ENCODE results near the gene MCTP1.
A peak's percentile ranks its signal among the peaks of the same experiment; 100 is the strongest.

MCTP1 gene

DNA sequence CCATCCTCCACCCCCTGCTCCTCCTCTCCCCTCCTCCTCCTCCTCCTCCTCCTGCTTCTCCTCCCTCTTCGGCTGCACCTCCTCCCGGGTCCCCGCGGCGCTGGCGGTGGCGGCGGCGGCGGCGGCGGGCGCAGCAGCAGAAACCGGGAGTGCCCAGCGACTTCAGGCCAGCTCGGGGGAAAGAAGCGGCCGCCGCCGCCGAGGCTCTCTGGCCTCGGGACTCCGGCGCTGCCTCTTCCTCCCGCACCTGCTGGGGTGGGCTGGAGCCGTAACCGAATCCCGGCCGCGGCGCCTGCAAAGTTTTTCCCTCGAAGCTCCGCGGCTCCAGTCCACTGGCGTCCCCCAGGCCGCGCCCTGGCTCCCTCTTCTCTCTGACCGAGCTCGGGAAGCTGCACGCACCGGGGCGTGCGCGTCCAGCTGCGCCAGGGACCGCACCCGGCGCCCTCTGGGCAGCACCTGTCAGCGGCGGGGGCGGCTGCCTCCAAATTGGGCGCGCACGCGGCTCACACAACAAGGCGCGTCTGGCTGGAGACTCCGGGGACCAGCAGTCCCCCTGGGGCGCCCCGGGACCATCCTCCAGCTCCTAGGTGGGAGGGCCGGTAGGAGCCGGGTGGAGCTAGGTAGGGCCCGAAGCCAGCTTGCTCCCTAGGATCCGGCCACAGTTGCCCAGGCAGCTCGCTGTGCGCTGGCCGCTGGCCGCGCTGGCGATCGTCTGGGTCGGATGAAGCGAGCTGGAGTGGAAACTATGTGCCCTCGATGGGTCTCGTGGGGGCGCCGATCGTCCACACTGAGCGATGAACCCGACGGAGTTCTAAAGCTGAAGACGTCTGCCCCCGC lies at the start of gene MCTP1:
Gene MCTP1, minus strand, starts transcription at position 523 of the 837 bp plus-strand sequence.
- peak; percentile 61 for ATAC-seq
- TF ChIP-seq ZNF565 (CRISPR knock-in tag; conservative IDR thresholded peaks at IDR 0.05; ENCODE audit: low read depth) (no peak), ZC3H10 (CRISPR knock-in tag; IDR thresholded peaks at IDR 0.05) (no peak), ARNTL (CRISPR knock-in tag; IDR thresholded peaks at IDR 0.05; ENCODE audit: borderline replicate concordance, low read depth) (no peak), ISL1 (CRISPR knock-in tag; IDR thresholded peaks at IDR 0.05) (no peak), TOX (CRISPR knock-in tag; IDR thresholded peaks at IDR 0.05; ENCODE audit: borderline replicate concordance) (no peak), GLIS3 (CRISPR knock-in tag; IDR thresholded peaks at IDR 0.05) (no peak), ZNF8 (CRISPR knock-in tag; IDR thresholded peaks at IDR 0.05) (no peak), OSR1 (CRISPR knock-in tag; IDR thresholded peaks at IDR 0.05) (no peak), ZFP3 (CRISPR knock-in tag; IDR thresholded peaks at IDR 0.05) (no peak), ESRRG (CRISPR knock-in tag; IDR thresholded peaks at IDR 0.05) (no peak), ZFP30 (CRISPR knock-in tag; IDR thresholded peaks at IDR 0.05) (no peak), PPARA (CRISPR knock-in tag; IDR thresholded peaks at IDR 0.05; ENCODE audit: borderline replicate concordance) (no peak), ZNF70 (CRISPR knock-in tag; IDR thresholded peaks at IDR 0.05) (no peak), CSDC2 (CRISPR knock-in tag; IDR thresholded peaks at IDR 0.05) (no peak), SNAI2 (CRISPR knock-in tag; IDR thresholded peaks at IDR 0.05) (no peak)
- TF ChIP-seq, protein P1, sequence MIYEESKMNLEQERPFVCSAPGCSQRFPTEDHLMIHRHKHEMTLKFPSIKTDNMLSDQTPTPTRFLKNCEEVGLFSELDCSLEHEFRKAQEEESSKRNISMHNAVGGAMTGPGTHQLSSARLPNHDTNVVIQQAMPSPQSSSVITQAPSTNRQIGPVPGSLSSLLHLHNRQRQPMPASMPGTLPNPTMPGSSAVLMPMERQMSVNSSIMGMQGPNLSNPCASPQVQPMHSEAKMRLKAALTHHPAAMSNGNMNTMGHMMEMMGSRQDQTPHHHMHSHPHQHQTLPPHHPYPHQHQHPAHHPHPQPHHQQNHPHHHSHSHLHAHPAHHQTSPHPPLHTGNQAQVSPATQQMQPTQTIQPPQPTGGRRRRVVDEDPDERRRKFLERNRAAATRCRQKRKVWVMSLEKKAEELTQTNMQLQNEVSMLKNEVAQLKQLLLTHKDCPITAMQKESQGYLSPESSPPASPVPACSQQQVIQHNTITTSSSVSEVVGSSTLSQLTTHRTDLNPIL (CRISPR knock-in tag; IDR thresholded peaks at IDR 0.05; ENCODE audit: low read depth): no peak
- TF ChIP-seq, protein P2, sequence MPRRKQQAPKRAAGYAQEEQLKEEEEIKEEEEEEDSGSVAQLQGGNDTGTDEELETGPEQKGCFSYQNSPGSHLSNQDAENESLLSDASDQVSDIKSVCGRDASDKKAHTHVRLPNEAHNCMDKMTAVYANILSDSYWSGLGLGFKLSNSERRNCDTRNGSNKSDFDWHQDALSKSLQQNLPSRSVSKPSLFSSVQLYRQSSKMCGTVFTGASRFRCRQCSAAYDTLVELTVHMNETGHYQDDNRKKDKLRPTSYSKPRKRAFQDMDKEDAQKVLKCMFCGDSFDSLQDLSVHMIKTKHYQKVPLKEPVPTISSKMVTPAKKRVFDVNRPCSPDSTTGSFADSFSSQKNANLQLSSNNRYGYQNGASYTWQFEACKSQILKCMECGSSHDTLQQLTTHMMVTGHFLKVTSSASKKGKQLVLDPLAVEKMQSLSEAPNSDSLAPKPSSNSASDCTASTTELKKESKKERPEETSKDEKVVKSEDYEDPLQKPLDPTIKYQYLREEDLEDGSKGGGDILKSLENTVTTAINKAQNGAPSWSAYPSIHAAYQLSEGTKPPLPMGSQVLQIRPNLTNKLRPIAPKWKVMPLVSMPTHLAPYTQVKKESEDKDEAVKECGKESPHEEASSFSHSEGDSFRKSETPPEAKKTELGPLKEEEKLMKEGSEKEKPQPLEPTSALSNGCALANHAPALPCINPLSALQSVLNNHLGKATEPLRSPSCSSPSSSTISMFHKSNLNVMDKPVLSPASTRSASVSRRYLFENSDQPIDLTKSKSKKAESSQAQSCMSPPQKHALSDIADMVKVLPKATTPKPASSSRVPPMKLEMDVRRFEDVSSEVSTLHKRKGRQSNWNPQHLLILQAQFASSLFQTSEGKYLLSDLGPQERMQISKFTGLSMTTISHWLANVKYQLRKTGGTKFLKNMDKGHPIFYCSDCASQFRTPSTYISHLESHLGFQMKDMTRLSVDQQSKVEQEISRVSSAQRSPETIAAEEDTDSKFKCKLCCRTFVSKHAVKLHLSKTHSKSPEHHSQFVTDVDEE (CRISPR knock-in tag; IDR thresholded peaks at IDR 0.05): no peak
- TF ChIP-seq, protein P3, sequence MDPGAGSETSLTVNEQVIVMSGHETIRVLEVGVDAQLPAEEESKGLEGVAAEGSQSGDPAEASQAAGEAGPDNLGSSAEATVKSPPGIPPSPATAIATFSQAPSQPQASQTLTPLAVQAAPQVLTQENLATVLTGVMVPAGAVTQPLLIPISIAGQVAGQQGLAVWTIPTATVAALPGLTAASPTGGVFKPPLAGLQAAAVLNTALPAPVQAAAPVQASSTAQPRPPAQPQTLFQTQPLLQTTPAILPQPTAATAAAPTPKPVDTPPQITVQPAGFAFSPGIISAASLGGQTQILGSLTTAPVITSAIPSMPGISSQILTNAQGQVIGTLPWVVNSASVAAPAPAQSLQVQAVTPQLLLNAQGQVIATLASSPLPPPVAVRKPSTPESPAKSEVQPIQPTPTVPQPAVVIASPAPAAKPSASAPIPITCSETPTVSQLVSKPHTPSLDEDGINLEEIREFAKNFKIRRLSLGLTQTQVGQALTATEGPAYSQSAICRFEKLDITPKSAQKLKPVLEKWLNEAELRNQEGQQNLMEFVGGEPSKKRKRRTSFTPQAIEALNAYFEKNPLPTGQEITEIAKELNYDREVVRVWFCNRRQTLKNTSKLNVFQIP (CRISPR knock-in tag; IDR thresholded peaks at IDR 0.05; ENCODE audit: borderline replicate concordance, low read depth): no peak
- TF ChIP-seq, protein P4, sequence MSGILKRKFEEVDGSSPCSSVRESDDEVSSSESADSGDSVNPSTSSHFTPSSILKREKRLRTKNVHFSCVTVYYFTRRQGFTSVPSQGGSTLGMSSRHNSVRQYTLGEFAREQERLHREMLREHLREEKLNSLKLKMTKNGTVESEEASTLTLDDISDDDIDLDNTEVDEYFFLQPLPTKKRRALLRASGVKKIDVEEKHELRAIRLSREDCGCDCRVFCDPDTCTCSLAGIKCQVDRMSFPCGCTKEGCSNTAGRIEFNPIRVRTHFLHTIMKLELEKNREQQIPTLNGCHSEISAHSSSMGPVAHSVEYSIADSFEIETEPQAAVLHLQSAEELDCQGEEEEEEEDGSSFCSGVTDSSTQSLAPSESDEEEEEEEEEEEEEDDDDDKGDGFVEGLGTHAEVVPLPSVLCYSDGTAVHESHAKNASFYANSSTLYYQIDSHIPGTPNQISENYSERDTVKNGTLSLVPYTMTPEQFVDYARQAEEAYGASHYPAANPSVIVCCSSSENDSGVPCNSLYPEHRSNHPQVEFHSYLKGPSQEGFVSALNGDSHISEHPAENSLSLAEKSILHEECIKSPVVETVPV (CRISPR knock-in tag; IDR thresholded peaks at IDR 0.05): no peak
- TF ChIP-seq, protein P5, sequence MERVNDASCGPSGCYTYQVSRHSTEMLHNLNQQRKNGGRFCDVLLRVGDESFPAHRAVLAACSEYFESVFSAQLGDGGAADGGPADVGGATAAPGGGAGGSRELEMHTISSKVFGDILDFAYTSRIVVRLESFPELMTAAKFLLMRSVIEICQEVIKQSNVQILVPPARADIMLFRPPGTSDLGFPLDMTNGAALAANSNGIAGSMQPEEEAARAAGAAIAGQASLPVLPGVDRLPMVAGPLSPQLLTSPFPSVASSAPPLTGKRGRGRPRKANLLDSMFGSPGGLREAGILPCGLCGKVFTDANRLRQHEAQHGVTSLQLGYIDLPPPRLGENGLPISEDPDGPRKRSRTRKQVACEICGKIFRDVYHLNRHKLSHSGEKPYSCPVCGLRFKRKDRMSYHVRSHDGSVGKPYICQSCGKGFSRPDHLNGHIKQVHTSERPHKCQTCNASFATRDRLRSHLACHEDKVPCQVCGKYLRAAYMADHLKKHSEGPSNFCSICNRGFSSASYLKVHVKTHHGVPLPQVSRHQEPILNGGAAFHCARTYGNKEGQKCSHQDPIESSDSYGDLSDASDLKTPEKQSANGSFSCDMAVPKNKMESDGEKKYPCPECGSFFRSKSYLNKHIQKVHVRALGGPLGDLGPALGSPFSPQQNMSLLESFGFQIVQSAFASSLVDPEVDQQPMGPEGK (CRISPR knock-in tag; IDR thresholded peaks at IDR 0.05; ENCODE audit: borderline replicate concordance): no peak

DNA sequence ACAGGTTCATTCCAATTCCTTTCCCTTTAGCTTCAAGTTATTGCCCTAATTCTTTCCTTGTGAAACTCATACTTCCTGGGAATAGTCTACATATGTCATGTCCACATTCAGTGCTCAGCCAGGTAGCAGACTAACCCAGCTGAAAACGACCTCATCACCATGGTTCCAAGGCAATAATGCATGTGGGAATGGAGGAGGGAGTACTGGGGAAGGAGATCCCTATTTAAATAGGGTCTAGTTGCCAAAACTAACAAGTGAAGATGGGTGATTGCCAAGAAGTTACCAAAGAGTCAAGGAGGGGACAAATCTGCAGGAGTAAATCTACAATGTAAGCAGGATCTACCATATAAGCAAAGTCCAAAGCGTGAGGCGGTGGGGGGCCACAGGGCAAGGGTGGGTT lies 47.3 kb upstream of the MCTP1 start:
- ATAC-seq: no peak
- no peak for TF ChIP-seq ZNF565 (CRISPR knock-in tag; conservative IDR thresholded peaks at IDR 0.05; ENCODE audit: low read depth)
- TF ChIP-seq ISL1 (CRISPR knock-in tag; IDR thresholded peaks at IDR 0.05): no peak
- TF ChIP-seq BACH2 (CRISPR knock-in tag; IDR thresholded peaks at IDR 0.05; ENCODE audit: borderline replicate concordance): no peak
- TF ChIP-seq ZFP30 (CRISPR knock-in tag; IDR thresholded peaks at IDR 0.05): no peak
- no peak for TF ChIP-seq SNAI2 (CRISPR knock-in tag; IDR thresholded peaks at IDR 0.05)
- TF ChIP-seq, protein P2 (CRISPR knock-in tag; IDR thresholded peaks at IDR 0.05): no peak
- TF ChIP-seq ESRRG (CRISPR knock-in tag; IDR thresholded peaks at IDR 0.05): no peak
- TF ChIP-seq CSDC2 (CRISPR knock-in tag; IDR thresholded peaks at IDR 0.05): no peak
- no peak for TF ChIP-seq RARB (CRISPR knock-in tag; IDR thresholded peaks at IDR 0.05)
- TF ChIP-seq OSR1 (CRISPR knock-in tag; IDR thresholded peaks at IDR 0.05): no peak
- TF ChIP-seq TCF4 (CRISPR knock-in tag; IDR thresholded peaks at IDR 0.05; ENCODE audit: borderline replicate concordance): no peak
- TF ChIP-seq ZNF8 (CRISPR knock-in tag; IDR thresholded peaks at IDR 0.05): no peak
- TF ChIP-seq, protein P1 (CRISPR knock-in tag; IDR thresholded peaks at IDR 0.05; ENCODE audit: low read depth): no peak
- TF ChIP-seq ZNF70 (CRISPR knock-in tag; IDR thresholded peaks at IDR 0.05): no peak
- TF ChIP-seq ZFP3 (CRISPR knock-in tag; IDR thresholded peaks at IDR 0.05): no peak
- no peak for TF ChIP-seq ARNTL (CRISPR knock-in tag; IDR thresholded peaks at IDR 0.05; ENCODE audit: borderline replicate concordance, low read depth)
- no peak for TF ChIP-seq ZC3H10 (CRISPR knock-in tag; IDR thresholded peaks at IDR 0.05)

Measured in SK-N-SH treated with all-trans-retinoic acid at 6 μM for 48 hours (cell line).